VCaP (cell line): ENCODE results near the gene NFIA.

Experiments
- H3K27ac ChIP-seq: fragments of 450-650 bp; 2 replicates; pipeline ENCODE4 v1.5.1; 2017
- TF ChIP-seq, protein P1 (sequence below): fragments of 450-650 bp; conservative IDR thresholded peaks from 2 replicates; pipeline ENCODE4 v1.5.1; 2017; ENCODE audit warnings: mild to moderate bottlenecking, moderate library complexity

NFIA gene

DNA sequence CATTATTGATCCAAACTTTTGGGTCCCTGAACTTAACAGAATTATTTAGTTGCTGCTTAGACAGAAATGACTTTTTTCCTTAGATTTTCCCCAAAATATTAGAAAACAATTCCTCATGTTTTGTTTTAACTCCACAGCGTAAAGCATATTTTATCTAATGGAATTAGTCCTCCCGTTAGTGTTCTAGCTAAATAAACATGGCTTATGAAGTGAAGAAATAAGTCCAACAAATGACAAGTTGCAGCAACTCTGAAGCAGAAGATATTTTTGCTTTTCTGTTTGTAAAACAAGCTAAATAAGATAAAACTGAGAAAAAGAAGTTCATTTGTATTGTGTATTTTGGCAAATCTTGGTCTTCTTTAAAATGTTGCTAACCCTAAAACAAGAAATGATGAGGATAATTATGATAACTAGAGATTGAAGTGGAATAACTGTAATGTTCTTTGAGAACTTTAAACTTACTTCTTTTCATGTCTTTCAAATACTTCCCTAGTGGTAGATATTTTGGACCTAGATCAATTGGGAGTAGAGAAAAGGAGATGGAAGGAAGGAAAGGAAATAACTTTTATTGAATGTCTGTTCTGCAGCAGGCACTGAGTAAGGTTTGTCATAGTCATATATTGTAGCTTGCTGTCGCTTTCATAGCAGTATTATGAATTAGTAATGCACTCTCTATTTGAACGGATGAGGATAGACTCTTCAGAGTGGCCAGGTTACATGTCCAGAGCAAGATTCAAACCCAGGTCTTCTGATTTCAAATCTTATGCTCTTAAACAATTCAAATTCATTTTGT is 12.5 kb downstream of the NFIA start:
- no peak overlapping the region for H3K27ac ChIP-seq
- TF ChIP-seq, protein P1, sequence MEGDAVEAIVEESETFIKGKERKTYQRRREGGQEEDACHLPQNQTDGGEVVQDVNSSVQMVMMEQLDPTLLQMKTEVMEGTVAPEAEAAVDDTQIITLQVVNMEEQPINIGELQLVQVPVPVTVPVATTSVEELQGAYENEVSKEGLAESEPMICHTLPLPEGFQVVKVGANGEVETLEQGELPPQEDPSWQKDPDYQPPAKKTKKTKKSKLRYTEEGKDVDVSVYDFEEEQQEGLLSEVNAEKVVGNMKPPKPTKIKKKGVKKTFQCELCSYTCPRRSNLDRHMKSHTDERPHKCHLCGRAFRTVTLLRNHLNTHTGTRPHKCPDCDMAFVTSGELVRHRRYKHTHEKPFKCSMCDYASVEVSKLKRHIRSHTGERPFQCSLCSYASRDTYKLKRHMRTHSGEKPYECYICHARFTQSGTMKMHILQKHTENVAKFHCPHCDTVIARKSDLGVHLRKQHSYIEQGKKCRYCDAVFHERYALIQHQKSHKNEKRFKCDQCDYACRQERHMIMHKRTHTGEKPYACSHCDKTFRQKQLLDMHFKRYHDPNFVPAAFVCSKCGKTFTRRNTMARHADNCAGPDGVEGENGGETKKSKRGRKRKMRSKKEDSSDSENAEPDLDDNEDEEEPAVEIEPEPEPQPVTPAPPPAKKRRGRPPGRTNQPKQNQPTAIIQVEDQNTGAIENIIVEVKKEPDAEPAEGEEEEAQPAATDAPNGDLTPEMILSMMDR = no peak

DNA sequence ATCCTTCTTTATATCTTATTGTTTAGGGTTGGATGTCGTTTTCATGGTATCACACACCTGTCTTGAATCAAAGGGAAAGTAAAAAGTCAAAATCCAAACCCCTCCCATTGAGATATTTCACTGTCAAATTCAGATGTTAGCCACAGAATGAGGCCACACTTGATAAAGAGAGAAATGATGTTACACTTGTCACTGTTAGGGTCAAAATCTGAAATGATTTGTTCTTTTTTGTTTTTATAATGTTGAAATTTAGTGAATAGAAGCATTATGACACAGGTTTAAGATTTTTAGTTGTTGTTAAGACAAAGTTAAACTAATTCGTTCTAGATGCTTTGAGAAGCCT is 13.1 kb downstream of the NFIA start:
- TF ChIP-seq, protein P1 = no peak
- no peak overlapping the region for H3K27ac ChIP-seq

DNA sequence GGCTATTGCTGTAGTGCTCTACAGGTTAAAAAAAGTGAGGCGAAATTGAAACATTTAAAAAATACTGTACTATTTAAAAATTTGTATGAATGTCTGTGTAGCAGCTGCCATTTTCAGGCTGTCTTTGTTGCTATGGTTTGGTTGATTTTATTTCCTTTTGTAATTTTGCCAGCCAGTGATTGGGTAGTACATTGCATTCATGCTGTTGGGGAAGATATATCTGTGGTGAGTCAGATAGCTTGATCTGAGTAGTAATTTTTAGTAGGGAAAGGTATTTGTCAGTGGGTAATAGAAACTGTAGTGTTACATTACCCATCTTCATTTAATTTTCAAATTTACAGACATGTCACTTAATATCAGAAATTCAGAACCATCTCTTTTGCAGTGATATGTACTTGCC is 15.0 kb downstream of the NFIA start:
- no peak overlapping the region for H3K27ac ChIP-seq
- TF ChIP-seq, protein P1 = no peak

DNA sequence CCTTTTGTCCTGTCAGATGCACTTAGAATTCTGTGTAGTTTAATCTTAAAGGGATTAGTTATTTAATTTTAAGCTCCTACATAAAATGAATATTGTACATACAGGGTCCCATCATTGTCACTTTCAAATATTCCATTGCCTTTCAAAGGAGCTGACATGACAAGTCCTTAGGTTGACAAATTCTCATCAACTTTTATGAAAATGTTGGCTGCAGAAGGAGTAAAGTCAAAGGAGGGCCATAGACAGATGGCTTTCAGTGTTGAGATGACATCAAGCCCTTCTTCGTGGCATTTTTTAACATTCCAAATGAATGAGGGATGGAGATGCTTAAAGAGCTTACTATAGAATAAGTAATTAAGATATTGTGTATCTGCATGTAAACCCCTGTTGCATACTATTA is 15.4 kb downstream of the NFIA start:
- no peak overlapping the region for H3K27ac ChIP-seq
- TF ChIP-seq, protein P1 = no peak

DNA sequence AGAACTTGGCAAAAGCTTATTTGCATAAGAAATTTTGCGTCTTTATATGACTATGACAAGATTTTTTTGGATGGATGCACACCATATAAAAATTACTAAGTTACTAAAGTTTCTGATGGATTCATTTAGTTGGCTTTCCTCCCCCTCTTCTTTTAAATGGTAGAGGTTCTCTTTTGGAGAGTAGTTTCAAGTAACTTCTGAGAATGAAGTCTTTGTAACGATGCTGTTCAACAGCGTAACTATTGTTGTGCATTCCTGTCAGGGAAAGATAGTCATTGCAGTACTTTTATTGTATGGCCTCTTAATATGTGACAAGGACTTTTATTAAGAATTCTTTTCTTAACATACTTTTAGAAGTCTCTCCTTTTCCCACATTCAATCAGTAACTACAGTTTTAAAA is 16.0 kb downstream of the NFIA start:
- no peak overlapping the region for H3K27ac ChIP-seq
- TF ChIP-seq, protein P1 = no peak

DNA sequence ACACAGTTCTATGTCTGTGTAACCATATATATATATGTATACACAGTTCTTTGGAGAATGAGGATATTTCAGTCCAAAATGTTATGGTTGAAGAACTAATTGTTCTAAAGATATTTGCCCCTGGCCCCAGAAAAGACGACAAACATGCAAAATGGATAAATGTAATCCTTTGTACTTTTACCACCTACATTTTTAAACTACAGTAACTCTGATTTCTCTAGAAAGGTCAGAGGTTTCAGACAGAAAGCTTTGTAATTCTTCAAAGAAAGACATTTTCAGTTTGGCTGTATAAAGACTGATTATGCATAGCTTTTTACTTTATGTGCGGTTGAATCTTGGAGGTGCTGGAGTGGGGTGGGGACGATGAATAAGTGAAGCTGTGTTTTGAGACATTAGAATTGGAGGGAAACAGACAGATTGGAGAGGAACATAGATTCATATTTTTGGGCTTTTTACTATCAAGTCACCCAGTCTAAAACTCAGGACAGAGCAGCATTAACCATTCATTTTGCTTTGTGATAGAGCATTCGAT is 16.6 kb downstream of the NFIA start:
- TF ChIP-seq, protein P1 = no peak
- no peak overlapping the region for H3K27ac ChIP-seq

DNA sequence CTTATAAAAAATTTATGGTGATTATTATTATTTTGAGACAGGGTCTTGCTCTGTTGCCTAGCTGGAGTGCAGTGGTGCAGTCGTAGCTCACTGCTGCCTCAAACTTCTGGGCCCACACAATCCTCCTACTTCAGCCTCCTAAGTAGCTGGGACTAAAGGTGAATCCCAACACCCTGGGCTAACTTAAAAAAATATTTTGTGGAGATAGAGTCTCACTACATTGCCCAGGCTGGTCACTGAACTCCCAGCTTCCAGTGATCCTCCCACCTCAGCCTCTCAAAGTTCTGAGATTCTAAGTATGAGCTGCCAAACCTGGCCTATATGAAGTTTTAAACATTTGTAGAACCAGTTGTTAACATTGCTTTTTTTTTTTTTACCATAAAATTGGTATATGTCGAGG is 18.2 kb downstream of the NFIA start:
- TF ChIP-seq, protein P1 = no peak
- no peak overlapping the region for H3K27ac ChIP-seq
